ENCODE measurements around the gene DQX1. TPM values are rescaled to one million over a fixed set of nuclear protein-coding genes. Genes with fewer than 3 reads are reported as not detected.

Gene DQX1
- under 0.01 and 0.29 TPM in 2 replicates for total RNA-seq

DNA sequence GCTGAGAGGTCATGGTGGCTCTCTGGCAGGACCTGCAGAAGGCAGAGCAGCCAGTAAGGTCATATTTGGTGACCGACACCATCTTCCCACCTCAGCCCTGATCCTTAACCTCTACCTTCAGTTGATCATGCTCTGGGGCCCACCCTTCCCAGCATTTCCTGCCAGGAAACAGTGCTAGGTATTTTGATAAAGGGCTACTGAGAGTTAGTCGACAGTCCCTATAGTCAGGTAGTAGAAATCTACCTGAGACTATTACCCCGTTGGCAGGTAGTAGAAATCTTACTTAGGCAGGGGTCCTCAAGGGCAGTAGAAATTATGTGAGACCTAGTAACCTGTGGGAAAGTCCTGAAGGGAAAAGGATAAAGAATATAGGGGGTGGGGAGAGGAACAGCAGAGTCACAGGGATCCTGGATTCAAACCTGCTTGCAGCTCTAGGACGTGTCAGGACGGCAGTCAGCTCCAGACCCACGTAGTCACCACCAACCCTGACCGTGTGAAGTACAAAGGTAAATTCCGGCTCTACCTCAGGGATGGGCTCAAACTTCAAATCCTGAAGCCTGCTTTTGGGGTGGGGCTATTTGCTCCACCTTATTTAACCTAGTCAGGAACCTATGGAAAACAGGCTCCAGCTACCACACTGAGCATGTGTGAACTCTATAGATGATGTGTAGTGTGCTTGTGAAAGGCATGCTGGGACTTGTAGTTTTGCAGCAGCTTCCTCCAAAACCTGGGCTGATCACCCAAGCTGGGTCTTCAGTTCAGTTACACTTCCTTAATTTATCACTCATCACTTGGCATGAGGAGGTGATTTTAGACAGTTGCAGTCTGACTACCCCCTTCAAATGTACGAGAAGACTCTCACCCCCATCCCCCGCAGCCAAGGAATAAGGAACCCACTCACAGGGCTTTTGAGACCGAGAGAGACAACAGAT lies at the start of gene DQX1:
DQX1 (minus strand) TSS at position 515 of the 932 bp plus-strand sequence; CDS start at position 13, 502 bp downstream.

DNA sequence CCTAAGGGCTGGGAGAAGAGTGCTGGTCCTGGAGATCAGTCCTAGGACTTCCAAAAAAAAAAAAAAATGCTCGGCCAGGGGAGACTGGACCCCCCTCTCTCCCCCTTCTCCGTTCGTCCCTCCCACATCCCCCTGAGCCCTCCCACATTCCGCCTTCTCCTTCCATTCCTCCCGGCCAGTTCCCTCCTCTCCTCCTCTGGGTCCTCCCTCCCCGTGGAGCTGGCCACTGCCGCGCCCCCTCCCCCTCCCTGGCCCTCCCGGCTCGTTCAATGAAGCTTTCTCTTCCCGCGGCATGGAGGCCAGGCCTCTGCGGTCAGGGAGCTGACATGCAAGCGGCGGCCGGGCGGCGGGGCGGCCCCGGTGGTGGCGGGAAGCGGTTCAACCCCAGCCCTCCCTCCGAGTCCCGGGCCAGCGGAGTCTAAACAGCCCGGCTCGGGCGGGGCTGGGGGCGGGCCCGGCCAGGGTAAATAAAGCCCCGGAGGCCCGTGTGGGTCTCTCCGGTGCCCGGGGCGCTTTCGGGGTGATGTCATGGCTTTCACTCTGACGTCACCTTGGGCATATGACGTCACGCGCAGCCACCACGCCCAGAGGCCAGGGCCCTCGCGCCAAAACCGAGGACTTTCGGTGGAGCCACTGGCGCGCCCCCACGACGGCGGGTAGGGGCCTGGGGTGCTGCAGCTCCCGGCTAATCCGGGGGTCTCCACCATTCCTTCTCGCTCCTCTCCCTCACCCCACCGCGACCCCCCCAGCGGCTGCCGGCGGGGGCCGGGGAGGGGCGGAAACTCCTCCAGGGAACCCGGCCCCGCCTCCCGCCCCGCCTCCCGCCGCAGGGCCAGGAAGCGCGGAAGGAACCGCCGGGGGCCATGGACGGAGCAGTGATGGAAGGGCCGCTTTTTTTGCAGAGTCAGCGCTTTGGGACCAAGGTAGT lies 28.1 kb upstream of the DQX1 start, which contains the start of the genes DOK1 and LOXL3:
DOK1 (plus strand) TSS at position 829 of the 928 bp plus-strand sequence; CDS start at position 864, 35 bp downstream.
LOXL3 (minus strand) TSS at position 51 of the 928 bp plus-strand sequence. CDS start 1,308 bp downstream, outside the sequence.

GRCh38 chr2:74529357-74530238 lies 3.6 kb upstream of the DQX1 start, which contains the start of the genes AUP1 and HTRA2:
AUP1 (minus strand) TSS chr2:74529706; CDS start chr2:74529629, 77 bp downstream.
HTRA2 (plus strand) TSS chr2:74529933; CDS start chr2:74530007, 74 bp downstream.

GRCh38 chr2:74514368-74515270 lies 11.4 kb downstream of the DQX1 start, which contains the start of gene TLX2:
TLX2 (plus strand) TSS chr2:74514450; CDS start chr2:74514807, 357 bp downstream.

GRCh38 chr2:74507145-74507925 lies 18.7 kb downstream of the DQX1 start, which contains the start of gene PCGF1:
PCGF1 (minus strand) TSS chr2:74507695; CDS start chr2:74507668, 27 bp downstream.

GRCh38 chr2:74499267-74499939 lies 26.6 kb downstream of the DQX1 start, which contains the start of gene LBX2:
LBX2 (minus strand) TSS chr2:74499603; CDS start chr2:74499537, 66 bp downstream.

GRCh38 chr2:74482801-74483674 lies 43.0 kb downstream of the DQX1 start, which contains the start of the genes CCDC142 and TTC31:
CCDC142 (minus strand) TSS chr2:74482998; CDS start chr2:74482837, 161 bp downstream.
TTC31 (plus strand) TSS chr2:74483081; CDS start chr2:74483096, 15 bp downstream.

DNA sequence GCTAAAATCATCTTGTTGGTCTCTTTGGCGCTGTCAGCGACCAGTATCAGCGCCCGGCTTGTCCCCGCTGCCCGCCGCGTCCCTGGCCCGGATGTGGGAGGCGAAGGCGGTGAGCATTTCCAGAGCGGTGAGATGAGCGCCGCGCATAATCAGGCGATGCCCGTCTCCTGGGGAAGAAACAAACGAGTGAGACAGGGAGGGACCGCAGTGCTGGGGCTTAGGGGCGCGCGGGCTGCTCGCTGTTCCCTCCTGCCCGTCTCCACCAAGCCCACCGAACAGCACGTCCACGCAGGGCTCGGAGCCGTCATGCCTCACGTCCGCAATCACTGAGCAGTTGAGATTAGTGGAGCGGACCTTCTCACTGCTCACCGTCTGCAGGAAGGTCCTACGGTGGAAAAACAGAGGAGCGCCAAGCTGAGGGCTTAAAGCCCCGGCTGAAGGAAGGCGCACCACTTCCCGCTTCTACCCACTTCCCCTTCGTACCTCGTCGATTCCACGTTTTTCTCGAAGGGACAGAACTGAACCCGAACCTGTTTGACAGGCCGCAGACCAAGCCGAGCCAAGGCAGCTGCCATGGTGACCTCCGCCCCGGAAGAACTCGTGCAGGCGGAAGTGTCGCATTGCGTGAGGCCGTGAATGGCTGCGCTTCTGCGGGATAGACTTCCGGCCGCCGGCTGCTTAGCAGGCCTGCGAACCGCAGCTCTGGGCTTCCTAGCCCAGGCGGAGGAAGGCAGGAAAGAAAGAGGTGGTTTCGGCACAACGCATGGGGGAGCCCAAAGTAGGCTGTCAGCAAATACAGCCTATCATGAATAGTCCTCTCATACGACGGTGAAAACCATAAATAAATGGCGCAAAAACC lies 53.7 kb downstream of the DQX1 start, which contains the start of gene MRPL53:
MRPL53 (minus strand) TSS at position 595 of the 859 bp plus-strand sequence; CDS start at position 575, 20 bp downstream.

Other genes with a start within 250 kb of the DQX1 start
- under 0.01 and 0.44 TPM in 2 replicates for gene SLC4A5, start 182.8 kb downstream of the DQX1 start, total RNA-seq
- 200 and 311 TPM in 2 replicates for gene DCTN1, start 145.9 kb downstream of the DQX1 start, total RNA-seq
- gene C2orf81, start 104.6 kb downstream of the DQX1 start, total RNA-seq: 1.5 and 2.0 TPM in 2 replicates
- gene WDR54, start 104.5 kb downstream of the DQX1 start, total RNA-seq: 36.4 and 95.7 TPM in 2 replicates
- gene RTKN, start 84.3 kb downstream of the DQX1 start, total RNA-seq: 22.3 and 24.0 TPM in 2 replicates
- gene INO80B, start 71.1 kb downstream of the DQX1 start, total RNA-seq: 14.1 and 16.0 TPM in 2 replicates
- gene WBP1, start 67.8 kb downstream of the DQX1 start, total RNA-seq: 36.4 and 87.2 TPM in 2 replicates
- 62.1 and 68.0 TPM in 2 replicates for gene MOGS, start 60.8 kb downstream of the DQX1 start, total RNA-seq
- gene MRPL53, start 53.6 kb downstream of the DQX1 start, total RNA-seq: 47.3 and 48.0 TPM in 2 replicates
- gene CCDC142, start 43.2 kb downstream of the DQX1 start, total RNA-seq: 25.9 and 27.6 TPM in 2 replicates
- 11.6 and 19.6 TPM in 2 replicates for gene TTC31, start 43.1 kb downstream of the DQX1 start, total RNA-seq
- gene LBX2, start 26.6 kb downstream of the DQX1 start, total RNA-seq: 3.1 and 6.3 TPM in 2 replicates
- 21.2 and 25.5 TPM in 2 replicates for gene PCGF1, start 18.5 kb downstream of the DQX1 start, total RNA-seq
- gene TLX2, start 11.8 kb downstream of the DQX1 start, total RNA-seq: 0.58 and 0.83 TPM in 2 replicates
- 57.6 and 90.3 TPM in 2 replicates for gene AUP1, start 3.5 kb upstream of the DQX1 start, total RNA-seq
- gene HTRA2, start 3.7 kb upstream of the DQX1 start, total RNA-seq: 38.1 and 50.4 TPM in 2 replicates
- 27.3 and 53.9 TPM in 2 replicates for gene LOXL3, start 27.7 kb upstream of the DQX1 start, total RNA-seq
- 27.3 and 50.4 TPM in 2 replicates for gene DOK1, start 28.5 kb upstream of the DQX1 start, total RNA-seq
- gene M1AP, start 122.1 kb upstream of the DQX1 start, total RNA-seq: not detected in 2 replicates
- gene SEMA4F, start 128.0 kb upstream of the DQX1 start, total RNA-seq: 10.2 and 18.4 TPM in 2 replicates

All from smooth muscle cell of trachea (primary cell).